NCI-H526 treated with DMSO at 0.1 percent for 48 hours (cell line): ENCODE data around the gene ATP5MC2.
"Not testable (repeated sequence)": the region's sequence is repeated elsewhere in the genome, so short reads cannot be mapped to it uniquely, and the experiment has no call there.

Source experiments
- DNase-seq: peaks from one replicate; lab custom pipeline; 2025; lab: John Stamatoyannopoulos, UW

ATP5MC2 gene

DNA sequence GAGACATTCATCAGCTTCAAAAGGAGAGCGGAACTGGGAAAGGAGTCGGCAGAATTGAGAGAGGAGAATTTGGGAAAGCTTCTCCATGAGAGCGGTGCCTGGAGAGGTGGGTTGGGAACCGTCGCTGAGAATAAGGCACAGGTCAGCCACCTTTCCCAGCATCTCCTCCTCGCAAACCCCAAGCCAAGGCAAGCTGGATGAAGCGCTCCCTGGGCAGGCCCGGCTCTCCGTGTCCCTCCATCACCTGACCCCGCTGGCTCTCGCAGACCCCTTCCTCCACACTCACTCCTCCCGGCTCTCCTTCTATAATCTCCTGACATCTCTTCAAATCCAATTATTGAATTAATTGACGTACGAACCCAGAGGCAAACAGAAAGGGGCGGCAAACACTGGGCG lies 18.9 kb upstream of the ATP5MC2 start:
- no peak for DNase-seq

DNA sequence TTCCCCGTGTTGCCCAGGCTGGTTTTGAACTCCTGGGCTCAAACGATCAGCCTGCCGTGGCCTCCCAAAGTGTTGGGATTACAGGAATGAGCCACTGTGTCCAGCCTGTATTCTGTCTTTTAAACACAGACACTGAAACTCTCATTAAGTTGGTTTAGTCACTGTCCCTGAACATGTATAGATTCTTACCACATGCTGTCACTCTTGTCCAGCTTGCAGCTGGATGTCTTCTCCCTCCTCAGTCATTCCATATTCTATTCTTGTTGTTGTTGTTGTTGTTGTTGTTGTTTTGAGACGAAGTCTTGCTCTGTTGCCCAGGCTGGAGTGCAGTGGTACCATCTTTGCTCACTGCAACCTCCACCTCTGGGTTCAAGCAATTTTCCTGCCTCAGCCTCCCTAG lies 12.3 kb upstream of the ATP5MC2 start:
- DNase-seq = no peak

DNA sequence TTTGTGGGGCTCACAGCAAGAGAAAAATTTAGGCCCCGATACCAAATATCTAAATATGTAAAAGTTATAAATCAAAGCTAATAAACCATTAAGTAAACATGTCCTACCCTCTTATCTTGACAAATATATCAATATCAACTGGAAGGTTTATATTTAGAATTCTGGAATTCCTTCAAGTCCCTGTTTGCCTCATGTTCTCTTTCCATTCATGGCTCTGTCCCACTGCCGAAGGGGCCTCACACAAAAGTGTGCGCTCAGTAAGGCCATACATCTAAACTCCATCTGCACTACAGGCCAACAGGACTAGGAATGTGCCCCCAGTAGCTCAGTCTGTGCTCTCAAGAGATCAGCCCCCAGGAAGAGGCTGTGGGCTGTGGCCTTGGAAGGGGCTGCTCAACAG lies 10.6 kb upstream of the ATP5MC2 start:
- DNase-seq = no peak

DNA sequence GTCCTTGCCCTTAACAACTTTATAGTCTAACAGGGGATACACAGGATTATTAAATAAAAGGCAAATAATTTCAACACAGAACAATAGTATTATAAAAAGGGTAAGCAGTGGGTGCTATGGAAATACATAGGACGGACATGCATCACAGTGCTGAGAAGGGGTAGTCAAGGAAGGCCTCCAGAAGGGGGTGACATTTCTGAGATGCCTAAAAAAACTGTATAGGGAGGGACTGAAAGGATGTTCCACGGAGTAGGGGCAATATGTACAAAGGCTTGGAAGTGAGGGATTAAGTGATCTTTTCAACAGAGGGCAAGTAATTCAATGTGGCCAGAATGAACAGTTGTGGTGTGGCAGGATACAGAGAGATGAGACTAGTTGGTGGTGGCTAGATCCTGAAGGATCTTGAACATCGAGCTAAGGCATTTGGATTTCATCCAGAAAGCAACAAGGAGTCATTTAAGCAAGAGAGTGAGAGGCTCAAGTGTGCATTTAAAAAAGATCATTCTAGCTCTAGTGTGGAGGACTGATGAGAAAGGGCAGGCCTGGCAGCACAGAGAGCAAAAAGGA lies 8.9 kb upstream of the ATP5MC2 start:
- DNase-seq = no peak

DNA sequence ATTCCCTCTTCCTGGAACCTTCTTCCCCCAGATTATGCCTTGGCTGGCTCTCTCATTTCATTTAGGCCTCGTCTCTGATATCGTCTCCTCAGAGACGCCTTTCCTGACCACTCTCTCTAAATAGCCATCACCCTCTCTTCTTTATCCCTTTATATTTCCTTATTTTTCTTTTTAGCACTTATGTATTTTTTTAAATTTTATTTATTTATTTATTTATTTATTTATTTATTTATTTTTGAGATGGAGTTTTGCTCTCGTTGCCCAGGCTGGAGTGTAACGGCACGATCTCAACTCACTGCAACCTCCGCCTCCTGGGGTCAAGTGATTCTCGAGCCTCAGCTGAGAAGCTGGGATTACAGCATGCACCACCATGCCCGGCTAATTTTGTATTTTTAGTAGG lies 8.1 kb upstream of the ATP5MC2 start:
- no peak for DNase-seq

DNA sequence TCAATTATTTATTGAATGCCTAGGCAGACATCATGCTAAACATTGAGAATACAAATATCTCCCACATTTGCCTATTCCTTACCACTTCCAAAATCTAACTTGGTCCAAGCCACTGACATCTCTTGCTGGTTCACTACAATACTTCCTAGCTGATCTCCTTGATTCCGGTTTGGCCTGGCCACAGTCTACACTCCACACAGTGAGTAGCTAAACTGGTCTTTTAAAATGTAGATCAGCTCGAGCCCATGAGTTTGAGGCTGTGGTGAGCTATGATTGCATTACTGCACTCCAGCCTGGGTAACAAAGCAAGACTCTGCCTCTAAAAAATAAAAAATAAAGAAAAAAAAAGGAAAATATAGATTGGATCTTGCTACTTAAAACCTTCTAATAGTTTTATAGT lies 7.6 kb upstream of the ATP5MC2 start:
- no peak for DNase-seq

DNA sequence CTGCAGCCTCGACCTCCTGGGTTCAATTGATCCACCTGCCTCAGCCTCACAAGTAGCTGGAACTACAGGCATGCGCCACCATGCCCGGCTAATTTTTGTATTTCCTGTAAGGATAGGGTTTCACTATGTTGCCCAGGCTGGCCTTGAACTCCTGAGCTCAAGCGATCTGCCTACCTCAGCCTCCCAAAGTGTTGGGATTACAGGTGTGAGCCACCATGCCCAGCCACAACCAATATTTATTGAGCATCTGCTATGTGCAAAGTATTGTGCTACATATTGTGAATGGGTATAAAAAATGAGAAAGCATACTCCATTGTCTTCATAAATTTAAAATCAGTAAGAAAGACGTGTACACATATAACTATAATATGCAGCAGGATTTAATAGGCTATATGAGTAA lies 4.2 kb upstream of the ATP5MC2 start:
- DNase-seq = not testable (repeated sequence)

DNA sequence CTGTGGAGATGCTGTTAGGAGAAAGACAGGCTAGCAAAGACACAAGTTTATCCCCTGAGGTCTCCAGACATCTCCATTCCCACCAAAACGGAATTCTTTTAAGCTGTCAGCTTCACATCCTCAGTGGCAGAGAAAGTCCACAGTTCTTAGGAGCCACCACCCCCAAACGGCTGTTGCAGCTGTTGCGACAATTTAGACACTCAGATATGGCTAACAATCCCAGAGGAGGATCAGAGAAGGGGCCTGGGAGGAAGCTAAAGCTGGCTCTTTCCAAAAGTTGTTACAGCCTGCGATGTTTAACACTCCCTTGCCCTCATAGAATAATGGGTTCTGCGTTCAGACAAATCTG lies 1.9 kb upstream of the ATP5MC2 start:
- DNase-seq = no peak

DNA sequence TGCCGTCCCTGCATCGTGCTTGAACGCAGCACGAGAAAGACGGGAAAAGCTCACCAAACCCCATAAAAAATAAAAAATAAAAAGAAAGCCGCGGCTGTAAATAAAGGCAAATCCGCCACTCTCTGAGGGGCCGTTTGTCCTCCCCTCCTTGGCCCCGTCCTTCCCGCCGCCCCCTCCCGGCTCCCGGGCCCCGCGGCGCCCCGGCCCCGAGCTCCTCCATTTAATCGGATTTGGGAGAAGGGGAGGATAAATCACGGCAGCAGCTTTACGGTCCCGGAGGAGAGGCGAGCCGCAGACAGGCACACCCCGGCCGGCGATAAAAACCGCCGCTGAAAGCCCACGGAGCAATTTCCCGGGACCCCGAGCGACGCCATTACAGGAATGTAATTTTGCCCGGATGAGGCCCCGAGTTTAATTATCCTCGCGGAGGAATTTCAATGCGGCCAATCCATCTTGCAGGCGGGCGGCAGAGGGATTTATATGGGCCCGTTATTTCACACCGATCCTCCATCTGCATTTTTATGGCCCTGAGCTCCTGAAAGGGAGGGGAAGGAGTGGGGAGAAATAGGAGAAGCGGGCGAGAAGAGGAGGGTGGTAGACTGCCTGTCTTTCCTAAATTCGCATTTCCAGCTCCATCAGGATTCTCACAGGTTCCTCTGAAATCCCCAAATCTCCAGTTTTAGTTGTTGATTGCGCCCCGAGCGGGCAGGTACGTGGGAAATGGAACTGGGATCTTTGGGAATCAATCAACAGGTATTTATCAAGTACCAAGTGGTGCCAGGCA lies 1.3 kb upstream of the ATP5MC2 start:
- no peak for DNase-seq

DNA sequence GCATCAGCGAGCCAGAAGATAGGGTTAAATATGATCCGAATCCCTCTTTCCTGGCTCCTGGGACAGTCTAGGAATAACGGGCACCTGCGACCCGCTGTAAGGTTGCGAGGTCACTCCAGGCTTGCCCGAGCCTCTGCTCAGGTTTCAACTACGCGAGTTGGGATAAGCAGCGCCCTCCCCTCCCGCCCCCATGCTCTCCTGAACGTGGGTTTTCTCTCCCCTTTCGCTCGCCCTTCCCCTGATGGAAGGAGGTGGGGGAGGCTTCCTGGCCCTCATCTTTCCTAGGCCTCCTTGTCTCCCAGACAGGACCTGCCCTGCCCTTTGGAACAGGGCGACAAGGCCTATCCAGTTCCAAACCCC lies 753 bp upstream of the ATP5MC2 start:
- DNase-seq = no peak

DNA sequence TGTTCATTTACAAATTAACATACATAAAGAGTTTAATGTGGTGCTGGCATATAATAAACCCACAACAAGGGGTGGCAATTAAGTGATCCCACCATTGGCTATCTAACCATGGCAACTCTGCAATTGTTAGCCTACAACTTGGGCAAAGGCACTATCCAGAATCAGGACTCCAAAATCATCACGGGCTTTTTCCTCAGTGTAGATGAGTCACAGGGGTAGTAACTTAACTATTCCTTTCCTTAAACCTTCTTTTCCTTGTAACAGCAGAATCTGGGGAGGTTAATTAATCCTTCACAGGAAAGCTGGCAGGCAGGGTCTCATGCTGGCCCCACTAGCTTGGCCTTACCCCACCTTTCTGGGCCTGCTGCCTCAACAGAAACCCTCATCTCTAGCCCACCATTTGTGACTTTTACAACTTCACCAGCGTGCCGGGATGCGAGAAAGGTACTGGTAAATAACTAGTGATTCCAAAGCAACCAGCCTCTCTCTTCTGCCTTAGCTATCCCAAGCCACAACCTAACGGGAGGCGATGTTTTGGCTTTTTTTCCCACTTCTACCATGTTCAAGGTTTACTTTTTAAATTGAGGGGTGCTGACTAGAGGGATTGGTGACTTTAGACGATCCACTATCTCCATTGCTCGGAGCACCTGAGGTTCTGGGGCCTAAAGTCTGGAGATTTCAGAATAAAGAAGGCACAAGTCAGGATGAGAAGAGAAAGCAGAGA lies 744 bp downstream of the ATP5MC2 start:
- DNase-seq = no peak

DNA sequence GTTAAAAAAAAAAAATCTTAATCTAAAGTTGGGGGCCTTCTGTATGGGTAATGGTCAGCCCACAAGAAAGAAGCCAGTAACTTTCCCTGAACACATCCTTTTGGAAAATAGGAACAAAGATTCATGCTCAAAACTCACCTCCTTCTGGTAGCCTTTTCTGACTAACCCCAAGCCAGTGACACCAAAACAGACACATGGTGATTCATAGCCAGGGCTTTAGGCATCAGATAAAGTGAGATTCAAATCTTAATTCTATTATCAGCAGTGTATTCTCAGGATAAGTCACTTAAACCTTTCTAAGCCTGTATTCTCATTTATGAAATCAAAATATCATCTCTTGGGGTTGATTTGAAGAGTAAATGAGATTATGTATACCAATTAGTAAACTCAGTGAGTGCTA lies 4.9 kb downstream of the ATP5MC2 start:
- DNase-seq = no peak

DNA sequence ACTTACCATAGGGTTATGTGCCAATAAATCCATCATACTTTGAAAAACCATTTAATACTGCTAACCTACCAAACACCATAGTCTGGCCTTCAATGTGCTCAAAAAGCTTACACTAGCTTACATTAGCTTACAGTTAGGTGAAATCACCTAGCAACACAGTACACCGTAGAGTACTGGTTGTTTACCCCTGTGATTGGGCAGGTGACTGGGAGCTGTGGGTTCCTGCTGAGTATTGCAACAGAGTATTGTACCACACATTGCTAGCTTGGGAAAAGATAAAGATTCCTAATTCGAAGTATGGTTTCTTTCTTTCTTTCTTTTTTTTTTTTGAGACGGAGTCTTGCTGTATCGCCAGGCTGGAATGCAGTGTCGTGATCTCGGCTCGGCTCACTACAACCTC lies 5.6 kb downstream of the ATP5MC2 start:
- DNase-seq = no peak

DNA sequence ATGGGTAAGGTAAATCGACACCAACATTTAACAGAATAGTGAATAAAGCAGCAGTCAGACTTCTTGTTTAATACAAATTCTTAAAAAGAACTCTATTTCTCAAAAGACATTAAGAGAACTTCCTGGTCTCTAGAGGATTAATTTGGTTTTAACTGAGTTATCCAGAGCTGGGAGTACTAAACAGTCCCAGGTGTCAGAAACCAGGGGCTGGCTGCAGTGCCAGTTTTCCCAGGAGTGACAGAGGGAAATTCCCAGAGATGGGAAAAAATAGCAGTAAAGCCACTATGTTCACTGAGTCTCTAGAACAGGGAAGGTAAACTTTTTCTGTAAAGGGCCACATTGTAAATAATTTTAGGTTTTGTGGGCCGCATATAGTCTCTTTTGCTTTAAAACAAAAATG lies 8.8 kb downstream of the ATP5MC2 start:
- DNase-seq = no peak

DNA sequence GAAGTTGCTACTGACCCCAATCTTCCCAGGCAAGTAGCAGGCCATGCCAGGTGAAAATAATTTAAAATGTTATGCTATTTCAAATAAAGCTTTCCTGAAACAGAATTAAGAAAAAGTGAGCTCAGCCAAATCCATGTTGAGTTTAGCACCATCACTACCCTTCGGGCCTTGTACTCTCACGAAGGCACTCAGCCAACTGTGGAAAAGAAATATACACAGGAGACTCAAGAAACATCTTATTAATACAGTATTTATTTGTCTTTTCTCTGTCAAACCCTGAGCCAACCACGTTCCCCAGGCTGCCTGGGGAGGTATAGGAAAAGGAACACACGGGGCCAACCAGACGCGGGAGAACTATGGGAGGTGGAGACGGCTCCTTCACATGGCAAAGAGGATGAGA lies 10.9 kb downstream of the ATP5MC2 start:
- no peak for DNase-seq

DNA sequence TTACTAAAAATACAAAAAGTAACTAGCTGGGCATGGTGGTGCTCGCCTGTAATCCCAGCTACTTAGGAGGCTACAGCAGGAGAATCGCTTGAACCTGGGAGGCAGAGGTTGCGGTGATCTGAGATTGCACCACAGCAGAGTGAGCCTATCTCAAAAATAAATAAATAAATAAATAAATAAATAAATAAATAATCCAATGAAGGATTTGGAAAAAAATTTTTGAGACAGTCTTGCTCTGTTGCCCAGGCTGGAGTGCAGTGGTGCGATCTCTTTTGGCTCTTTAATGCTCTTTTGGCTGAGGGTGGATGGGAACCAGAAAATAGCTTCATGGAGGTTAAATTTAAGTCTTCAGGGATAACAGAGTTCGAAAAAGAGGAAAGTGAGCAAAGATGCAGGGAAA lies 11.7 kb downstream of the ATP5MC2 start:
- DNase-seq = no peak

DNA sequence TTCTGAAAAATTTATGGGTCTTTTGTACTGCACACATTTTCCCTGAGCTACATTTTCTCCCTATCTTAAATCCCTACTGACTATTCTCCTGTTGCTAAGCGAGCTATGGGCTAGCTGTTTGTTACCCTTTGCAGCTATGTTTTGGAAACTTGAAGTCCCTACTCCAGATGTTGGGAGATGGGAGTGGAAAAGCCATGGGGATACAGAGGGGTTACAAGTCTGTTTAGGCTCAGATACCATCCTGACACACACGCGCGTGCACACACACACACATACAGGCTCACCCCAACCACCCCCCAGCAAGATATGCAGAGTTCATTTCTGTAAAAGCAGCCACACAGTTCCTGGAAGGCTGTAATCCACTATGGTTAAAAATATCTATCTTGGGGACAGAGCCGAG lies 15.8 kb downstream of the ATP5MC2 start:
- no peak for DNase-seq

DNA sequence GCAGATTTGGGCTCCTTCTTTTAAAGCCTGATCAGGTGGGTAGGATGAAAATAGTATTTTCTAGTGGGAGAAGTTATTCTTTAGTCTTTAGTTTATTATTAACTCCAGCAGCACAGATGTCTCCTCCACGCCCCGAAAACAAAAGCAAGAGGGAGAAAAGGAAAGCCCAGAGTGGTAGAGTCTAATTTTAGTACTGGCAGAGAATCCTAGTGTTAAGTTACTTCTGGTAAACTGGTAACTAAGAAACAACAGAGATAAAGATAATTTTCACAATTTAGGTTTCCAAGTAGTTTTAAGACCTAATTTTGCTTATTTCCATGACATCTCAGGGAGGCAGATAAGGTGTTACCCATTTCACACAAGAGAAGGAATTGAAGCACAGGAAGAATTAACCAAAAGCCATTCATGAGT lies 16.3 kb downstream of the ATP5MC2 start:
- no peak for DNase-seq

DNA sequence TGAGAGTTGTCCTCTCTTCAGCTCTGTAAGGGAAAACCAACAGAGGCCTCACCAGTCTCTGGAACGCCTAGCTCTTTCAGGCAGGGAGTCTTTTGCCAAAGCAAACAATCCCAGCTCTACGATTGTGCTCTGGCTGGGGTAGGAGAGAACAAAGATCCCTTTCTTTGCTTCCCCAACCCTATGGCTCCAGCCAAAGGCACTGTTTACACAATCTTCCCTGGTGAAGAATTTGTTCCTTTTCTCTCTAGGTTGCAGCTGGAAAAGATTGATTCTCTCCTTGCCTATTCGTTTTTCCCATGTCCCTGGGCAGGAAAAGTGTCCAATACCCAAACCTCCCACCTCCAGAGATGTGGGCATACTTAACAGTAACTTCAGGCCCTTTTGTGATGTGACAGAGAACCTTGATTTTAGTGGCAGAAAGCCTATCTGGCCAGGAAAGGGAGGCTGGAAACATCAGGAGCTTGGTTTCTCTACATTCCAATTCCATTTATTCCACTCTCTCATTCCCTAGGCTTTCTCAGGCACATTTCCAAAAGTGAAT lies 16.8 kb downstream of the ATP5MC2 start:
- DNase-seq = peak; percentile 94

DNA sequence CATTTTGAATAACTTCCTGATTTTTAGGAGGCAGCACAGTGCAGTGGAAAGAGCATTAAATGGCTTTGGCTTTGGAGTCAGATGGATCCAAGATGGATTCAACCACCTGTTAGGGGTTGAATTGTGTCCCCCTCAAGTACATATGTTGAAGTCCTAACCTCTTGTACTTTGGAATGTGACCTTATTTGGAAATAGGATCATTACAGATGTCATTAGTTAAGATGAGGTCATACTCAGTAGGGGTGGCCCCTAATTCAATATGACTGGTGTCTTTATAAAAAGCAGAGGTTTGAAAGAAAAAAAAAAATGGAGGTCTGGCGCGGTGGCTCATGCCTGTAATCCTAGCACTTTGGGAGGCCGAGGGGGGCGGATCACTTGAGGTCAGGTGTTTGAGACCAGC lies 18.8 kb downstream of the ATP5MC2 start:
- no peak for DNase-seq

DNA sequence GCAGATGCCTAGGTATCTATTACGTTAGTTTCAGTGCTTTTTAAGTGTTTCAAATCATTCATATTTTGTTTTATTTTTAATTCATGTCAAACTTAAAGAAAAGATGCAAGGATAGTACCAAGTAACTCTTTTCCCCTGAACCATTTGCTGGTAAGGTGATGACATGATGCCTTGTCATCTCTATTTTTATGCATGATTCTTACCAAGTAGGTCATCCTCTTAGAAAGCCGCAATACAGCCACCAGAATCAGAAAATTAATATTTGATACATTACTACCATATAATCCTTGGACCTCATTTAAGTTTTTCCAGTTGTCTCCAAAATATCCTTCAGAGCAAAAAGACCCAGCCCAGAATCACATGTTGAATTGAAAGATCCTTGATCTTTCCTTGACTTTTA lies 22.3 kb downstream of the ATP5MC2 start:
- no peak for DNase-seq

DNA sequence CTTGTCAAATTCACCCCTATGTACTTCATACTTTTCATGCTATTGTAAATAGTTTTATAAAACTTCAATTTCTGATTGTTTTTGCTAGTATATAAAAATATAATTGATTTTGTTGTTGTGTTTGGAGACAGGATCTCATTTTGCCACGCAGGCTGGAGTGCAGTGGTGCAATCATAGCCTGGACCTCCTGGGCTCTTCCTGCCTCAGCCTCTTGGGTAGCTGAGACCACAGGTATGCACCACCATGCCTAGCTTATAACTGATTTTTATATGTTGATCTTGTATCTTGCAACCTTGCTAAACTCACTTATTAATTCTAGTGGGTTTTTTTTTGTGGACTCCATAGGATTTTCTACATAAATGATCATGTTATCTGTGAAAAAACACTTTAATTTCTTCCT lies 23.5 kb downstream of the ATP5MC2 start:
- no peak for DNase-seq

DNA sequence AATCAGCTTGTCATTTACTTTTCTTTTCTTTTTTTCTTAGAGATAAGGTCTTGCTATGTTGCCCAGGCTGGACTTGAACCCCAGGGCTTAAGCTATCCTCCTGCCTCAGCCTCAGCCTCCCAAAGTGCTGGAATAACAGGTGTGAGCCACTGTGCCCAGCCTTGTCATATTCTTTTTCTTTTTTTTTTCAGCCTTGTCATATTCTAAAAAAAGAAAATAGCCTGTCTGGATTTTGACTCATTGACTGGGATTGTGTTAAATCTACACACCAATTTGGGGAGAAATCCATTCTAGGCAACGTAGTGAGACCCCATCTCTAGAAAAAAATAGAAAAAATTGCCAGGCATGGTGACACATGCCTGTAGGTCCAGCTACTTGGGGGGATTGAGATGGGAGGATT lies 24.1 kb downstream of the ATP5MC2 start:
- no peak for DNase-seq
